Coronary artery (tissue), 2 donors: ENCODE data around the gene KRTAP4-3.

Experiments
- DNase-seq: peaks from one replicate; pipeline ENCODE4 v3.0.0-alpha.2; 2017; ENCODE audit warnings: low spot score
- H3K27ac ChIP-seq, 2 donors: fragments of 200-600 bp; sonication (generic); one replicate each; pipeline ENCODE4 v1.5.1; 2016 to 2019
- H3K4me3 ChIP-seq: fragments of 200-600 bp; sonication (generic); 2 replicates; pipeline ENCODE4 v1.5.1; 2016; ENCODE audit warnings: mild to moderate bottlenecking, moderate library complexity
- CTCF ChIP-seq: fragments of 200-600 bp; sonication (generic); IDR thresholded peaks from one replicate; pipeline ENCODE4 v1.5.1; 2019; ENCODE audit warnings: antibody characterized with exemption

The KRTAP4-3 gene

DNA sequence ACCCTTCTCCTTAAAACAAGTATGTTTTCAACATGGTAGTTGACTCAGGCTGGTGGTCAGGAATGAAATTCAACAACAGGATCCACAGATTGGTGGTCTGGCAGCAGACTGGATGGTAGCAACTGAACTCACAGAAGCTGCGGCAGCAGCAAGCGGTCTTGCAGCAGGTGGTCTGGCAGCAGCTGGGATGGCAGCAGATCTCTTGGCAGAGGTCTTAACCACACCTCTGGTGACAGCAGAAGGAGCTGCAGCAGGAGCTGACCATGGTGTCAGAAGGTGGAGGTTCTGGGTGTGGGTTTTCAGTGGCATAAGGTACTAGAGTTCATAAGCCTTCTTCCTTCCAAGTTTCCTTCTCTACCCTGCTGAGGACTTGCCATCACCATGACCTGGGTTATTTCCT, 18.9 kb upstream of the KRTAP4-3 start:
- TF ChIP-seq CTCF, result no peak
- no peak overlapping the region for H3K4me3 ChIP-seq
- H3K27ac ChIP-seq, result no peak overlapping the region
- no peak for DNase-seq

- DNase-seq, result no peak
- H3K27ac ChIP-seq, result no peak overlapping the region
- H3K4me3 ChIP-seq, result no peak overlapping the region
- TF ChIP-seq CTCF, result no peak
Observed at GRCh38 chr17:41185001-41185400, 17.0 kb upstream of the KRTAP4-3 start.

- Histone ChIP-seq H3K4me3 (no peak within 1 kb of the TSS), H3K27ac (no peak within 1 kb of the TSS)
- no peak for DNase-seq
- no peak for TF ChIP-seq CTCF
Observed at GRCh38 chr17:41184480-41184961, 16.5 kb upstream of the KRTAP4-3 start, which contains the start of gene KRTAP4-1. TSS of gene KRTAP4-1 (minus strand) at chr17:41184911. CDS start at chr17:41184854, 57 bp downstream.

DNA sequence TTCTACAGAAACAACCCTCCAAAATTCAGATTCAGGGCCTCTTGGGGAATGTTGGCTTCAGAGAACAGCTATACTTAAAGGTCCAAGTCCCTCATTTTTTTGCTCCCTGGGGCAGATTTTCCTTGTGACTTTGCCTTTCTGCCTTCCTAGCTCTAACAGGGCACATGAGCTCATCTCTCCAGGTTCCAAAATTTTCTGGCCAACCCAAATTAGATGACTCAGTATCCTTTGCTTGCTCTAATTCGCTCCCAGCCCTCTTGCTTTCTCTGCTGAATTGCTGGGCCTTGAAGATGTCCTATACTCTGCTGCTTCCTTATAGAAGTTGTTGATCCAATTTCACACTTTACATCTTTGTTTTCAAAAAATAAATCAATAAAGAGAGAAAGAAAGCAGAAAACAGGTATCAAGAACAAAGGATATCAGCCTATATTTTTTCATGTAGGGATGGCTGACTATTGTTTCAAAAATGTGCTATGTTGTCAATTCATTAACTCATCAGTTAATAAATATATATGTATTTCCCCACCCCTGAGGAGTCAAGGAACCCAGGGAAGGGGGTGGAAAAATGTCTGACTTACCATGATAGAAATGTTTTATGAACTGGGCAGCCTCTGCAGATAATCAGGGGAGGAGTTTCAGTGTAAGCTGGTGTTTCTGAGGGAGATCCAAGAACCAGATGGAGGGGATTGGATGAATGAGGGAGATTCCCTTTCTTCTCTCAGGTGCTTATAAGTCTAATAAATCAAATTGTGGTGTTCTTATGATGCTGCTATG, 11.0 kb upstream of the KRTAP4-3 start:
- Histone ChIP-seq H3K4me3 (no peak overlapping the region), H3K27ac (no peak overlapping the region)
- TF ChIP-seq CTCF, result no peak
- no peak for DNase-seq

GRCh38 chr17:41178341-41178740, 10.3 kb upstream of the KRTAP4-3 start:
- TF ChIP-seq CTCF, result no peak
- no peak overlapping the region for H3K27ac ChIP-seq
- DNase-seq, result no peak
- H3K4me3 ChIP-seq, result no peak overlapping the region

GRCh38 chr17:41177727-41178271, 9.8 kb upstream of the KRTAP4-3 start, which contains the start of gene KRTAP4-2:
TSS of gene KRTAP4-2 (minus strand) at chr17:41178221. CDS start at chr17:41178164, 57 bp downstream.
- no peak for TF ChIP-seq CTCF
- no peak for DNase-seq
- Histone ChIP-seq H3K4me3 (no peak within 1 kb of the TSS), H3K27ac (no peak within 1 kb of the TSS)
